Measurements from ENCODE around the gene ROCK2. TPM values are rescaled to one million over a fixed set of nuclear protein-coding genes. Genes with fewer than 3 reads are reported as not detected.

ROCK2 gene
- total and polyA plus RNA-seq, 2 of the 13 experiments (the other 11 are each of a cell fraction or from before 2014, with no cell fraction given): 38.1 to 119 TPM

- TF ChIP-seq KDM5B (CRISPR knock-in tag; IDR thresholded peaks at IDR 0.05; ENCODE audit: borderline replicate concordance) (peak; percentile 18; the same call in 1 of the 2 replicates), ZNF124 (CRISPR knock-in tag; IDR thresholded peaks at IDR 0.05) (no peak), POLR2AphosphoS5 (IDR thresholded peaks at IDR 0.05; ENCODE audit: low read depth, low read length) (peak; percentile 54), ZNF530 (CRISPR knock-in tag; IDR thresholded peaks at IDR 0.05; ENCODE audit: low read depth) (no peak), RBM22 (optimal IDR thresholded peaks at IDR 0.05; ENCODE audit: low read length) (no peak), ZNF552 (CRISPR knock-in tag; IDR thresholded peaks at IDR 0.05; ENCODE audit: borderline replicate concordance) (no peak; the same call in 1 of the 2 replicates), RORA (CRISPR knock-in tag; IDR thresholded peaks at IDR 0.05) (no peak), ZNF616 (CRISPR knock-in tag; IDR thresholded peaks at IDR 0.05; ENCODE audit: low read depth) (peak; percentile 27; the same call in 1 of the 2 replicates), ZNF275 (CRISPR knock-in tag; IDR thresholded peaks at IDR 0.05; ENCODE audit: borderline replicate concordance) (no peak), ZNF451 (CRISPR knock-in tag; IDR thresholded peaks at IDR 0.05) (no peak), NFATC3 (CRISPR knock-in tag; IDR thresholded peaks at IDR 0.05) (no peak), PTBP1 (IDR thresholded peaks at IDR 0.05; ENCODE audit: low read depth, low read length, poor library complexity, severe bottlenecking) (no peak), ZFAT (CRISPR knock-in tag; conservative IDR thresholded peaks at IDR 0.05) (no peak), SP1 (IDR thresholded peaks at IDR 0.05) (no peak), SP1 (CRISPR knock-in tag; IDR thresholded peaks at IDR 0.05) (peak; percentile 37; the same call in 1 of the 2 replicates), ZNF773 (CRISPR knock-in tag; IDR thresholded peaks at IDR 0.05; ENCODE audit: borderline replicate concordance) (no peak), ZNF333 (CRISPR knock-in tag; IDR thresholded peaks at IDR 0.05; ENCODE audit: borderline replicate concordance) (0 out of 2 replicates have a peak, but pooled peaks have one; percentile 36), ZMYM4 (CRISPR knock-in tag; IDR thresholded peaks at IDR 0.05) (peak; percentile 70; the same call in 1 of the 2 replicates), MIXL1 (CRISPR knock-in tag; IDR thresholded peaks at IDR 0.05) (peak; percentile 51; the same call in 1 of the 2 replicates)
- TF ChIP-seq, protein P1, sequence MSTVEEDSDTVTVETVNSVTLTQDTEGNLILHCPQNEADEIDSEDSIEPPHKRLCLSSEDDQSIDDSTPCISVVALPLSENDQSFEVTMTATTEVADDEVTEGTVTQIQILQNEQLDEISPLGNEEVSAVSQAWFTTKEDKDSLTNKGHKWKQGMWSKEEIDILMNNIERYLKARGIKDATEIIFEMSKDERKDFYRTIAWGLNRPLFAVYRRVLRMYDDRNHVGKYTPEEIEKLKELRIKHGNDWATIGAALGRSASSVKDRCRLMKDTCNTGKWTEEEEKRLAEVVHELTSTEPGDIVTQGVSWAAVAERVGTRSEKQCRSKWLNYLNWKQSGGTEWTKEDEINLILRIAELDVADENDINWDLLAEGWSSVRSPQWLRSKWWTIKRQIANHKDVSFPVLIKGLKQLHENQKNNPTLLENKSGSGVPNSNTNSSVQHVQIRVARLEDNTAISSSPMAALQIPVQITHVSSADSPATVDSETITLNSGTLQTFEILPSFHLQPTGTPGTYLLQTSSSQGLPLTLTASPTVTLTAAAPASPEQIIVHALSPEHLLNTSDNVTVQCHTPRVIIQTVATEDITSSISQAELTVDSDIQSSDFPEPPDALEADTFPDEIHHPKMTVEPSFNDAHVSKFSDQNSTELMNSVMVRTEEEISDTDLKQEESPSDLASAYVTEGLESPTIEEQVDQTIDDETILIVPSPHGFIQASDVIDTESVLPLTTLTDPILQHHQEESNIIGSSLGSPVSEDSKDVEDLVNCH (CRISPR knock-in tag; IDR thresholded peaks at IDR 0.05): no peak
- TF ChIP-seq, protein P2, sequence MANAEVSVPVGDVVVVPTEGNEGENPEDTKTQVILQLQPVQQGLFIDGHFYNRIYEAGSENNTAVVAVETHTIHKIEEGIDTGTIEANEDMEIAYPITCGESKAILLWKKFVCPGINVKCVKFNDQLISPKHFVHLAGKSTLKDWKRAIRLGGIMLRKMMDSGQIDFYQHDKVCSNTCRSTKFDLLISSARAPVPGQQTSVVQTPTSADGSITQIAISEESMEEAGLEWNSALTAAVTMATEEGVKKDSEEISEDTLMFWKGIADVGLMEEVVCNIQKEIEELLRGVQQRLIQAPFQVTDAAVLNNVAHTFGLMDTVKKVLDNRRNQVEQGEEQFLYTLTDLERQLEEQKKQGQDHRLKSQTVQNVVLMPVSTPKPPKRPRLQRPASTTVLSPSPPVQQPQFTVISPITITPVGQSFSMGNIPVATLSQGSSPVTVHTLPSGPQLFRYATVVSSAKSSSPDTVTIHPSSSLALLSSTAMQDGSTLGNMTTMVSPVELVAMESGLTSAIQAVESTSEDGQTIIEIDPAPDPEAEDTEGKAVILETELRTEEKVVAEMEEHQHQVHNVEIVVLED (CRISPR knock-in tag; IDR thresholded peaks at IDR 0.05; ENCODE audit: borderline replicate concordance): peak; percentile 29; the same call in 1 of the 2 replicates
- TF ChIP-seq, protein P3, sequence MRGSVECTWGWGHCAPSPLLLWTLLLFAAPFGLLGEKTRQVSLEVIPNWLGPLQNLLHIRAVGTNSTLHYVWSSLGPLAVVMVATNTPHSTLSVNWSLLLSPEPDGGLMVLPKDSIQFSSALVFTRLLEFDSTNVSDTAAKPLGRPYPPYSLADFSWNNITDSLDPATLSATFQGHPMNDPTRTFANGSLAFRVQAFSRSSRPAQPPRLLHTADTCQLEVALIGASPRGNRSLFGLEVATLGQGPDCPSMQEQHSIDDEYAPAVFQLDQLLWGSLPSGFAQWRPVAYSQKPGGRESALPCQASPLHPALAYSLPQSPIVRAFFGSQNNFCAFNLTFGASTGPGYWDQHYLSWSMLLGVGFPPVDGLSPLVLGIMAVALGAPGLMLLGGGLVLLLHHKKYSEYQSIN (CRISPR knock-in tag; IDR thresholded peaks at IDR 0.05; ENCODE audit: borderline replicate concordance): no peak
- TF ChIP-seq, protein P4, sequence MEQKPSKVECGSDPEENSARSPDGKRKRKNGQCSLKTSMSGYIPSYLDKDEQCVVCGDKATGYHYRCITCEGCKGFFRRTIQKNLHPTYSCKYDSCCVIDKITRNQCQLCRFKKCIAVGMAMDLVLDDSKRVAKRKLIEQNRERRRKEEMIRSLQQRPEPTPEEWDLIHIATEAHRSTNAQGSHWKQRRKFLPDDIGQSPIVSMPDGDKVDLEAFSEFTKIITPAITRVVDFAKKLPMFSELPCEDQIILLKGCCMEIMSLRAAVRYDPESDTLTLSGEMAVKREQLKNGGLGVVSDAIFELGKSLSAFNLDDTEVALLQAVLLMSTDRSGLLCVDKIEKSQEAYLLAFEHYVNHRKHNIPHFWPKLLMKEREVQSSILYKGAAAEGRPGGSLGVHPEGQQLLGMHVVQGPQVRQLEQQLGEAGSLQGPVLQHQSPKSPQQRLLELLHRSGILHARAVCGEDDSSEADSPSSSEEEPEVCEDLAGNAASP (CRISPR knock-in tag; IDR thresholded peaks at IDR 0.05; ENCODE audit: borderline replicate concordance): peak; percentile 93
These were observed at the start of gene ROCK2 (continued) for GRCh38 chr2:11344342-11344955.

Measured in HepG2 (cell line).